Neuronal stem cell (in vitro differentiated cells): Measurements from ENCODE around the gene RPS23.
A peak's percentile ranks its signal among the peaks of the same experiment; 100 is the strongest.

Experiments used
- DNase-seq: peaks from one replicate; pipeline ENCODE4 v3.0.0-alpha.2; 2013; ENCODE audit warnings: low spot score
- H2AFZ ChIP-seq: one replicate; pipeline ENCODE4 v1.6.1; 2013; ENCODE audit warnings: mild to moderate bottlenecking, low read length, inconsistent platforms
- H2AK5ac ChIP-seq: 2 replicates; pipeline ENCODE4 v1.6.1; 2013; ENCODE audit warnings: low read depth, mild to moderate bottlenecking, inconsistent platforms, low read length, moderate library complexity, mixed read lengths
- H2BK120ac ChIP-seq: 2 replicates; pipeline ENCODE4 v1.6.1; 2013; ENCODE audit warnings: low read depth, mild to moderate bottlenecking, inconsistent platforms, low read length, moderate library complexity, mixed read lengths
- H2BK12ac ChIP-seq: one replicate; pipeline ENCODE4 v1.6.1; 2013; ENCODE audit warnings: low read length, inconsistent platforms
- H2BK15ac ChIP-seq: 2 replicates; pipeline ENCODE4 v1.6.1; 2013; ENCODE audit warnings: mild to moderate bottlenecking, low read length, inconsistent platforms, mixed read lengths
- H2BK5ac ChIP-seq: one replicate; pipeline ENCODE4 v1.6.1; 2013; ENCODE audit warnings: inconsistent platforms, mild to moderate bottlenecking, low read length, moderate library complexity
- H3K14ac ChIP-seq: one replicate; pipeline ENCODE4 v1.6.1; 2013; ENCODE audit warnings: low read length, inconsistent platforms
- H3K18ac ChIP-seq: 2 replicates; pipeline ENCODE4 v1.6.1; 2013; ENCODE audit warnings: low read length, inconsistent platforms
- H3K23ac ChIP-seq: 2 replicates; pipeline ENCODE4 v1.6.1; 2013; ENCODE audit warnings: low read depth, mild to moderate bottlenecking, mixed read lengths, low read length, inconsistent platforms; ENCODE audit not compliant: poor library complexity
- H3K27ac ChIP-seq: replicated peaks from 3 replicates; pipeline ENCODE4 v1.5.1; 2013; ENCODE audit warnings: low read length, inconsistent platforms
- H3K27me3 ChIP-seq, 3 experiments: 2 replicates each; pipeline ENCODE4 v1.6.1; 2013; ENCODE audit warnings: low read length in 3 of 3, mild to moderate bottlenecking in 2 of 3, inconsistent platforms in 1 of 3, low read depth in 1 of 3, mixed read lengths in 1 of 3, moderate library complexity in 1 of 3; ENCODE audit not compliant: control insufficient read depth in 3 of 3, insufficient read depth in 3 of 3
- H3K36me3 ChIP-seq, 2 donors: replicated peaks in 1 of 2; 2 replicates each; pipeline ENCODE4 v1.6.1; 2013; ENCODE audit warnings: low read length in 2 of 2; ENCODE audit not compliant: control insufficient read depth in 2 of 2, insufficient read depth in 2 of 2
- H3K4ac ChIP-seq: 2 replicates; pipeline ENCODE4 v1.6.1; 2013; ENCODE audit warnings: inconsistent platforms, mild to moderate bottlenecking, low read length, moderate library complexity
- H3K4me1 ChIP-seq, 2 donors: 1 replicate in 1 of 2; 2 replicates in 1 of 2; pipeline ENCODE4 v1.6.1; 2013; ENCODE audit warnings: low read length in 2 of 2, low read depth in 1 of 2; ENCODE audit not compliant: control insufficient read depth in 2 of 2, insufficient read depth in 1 of 2
- H3K4me2 ChIP-seq: one replicate; pipeline ENCODE4 v1.6.1; 2013; ENCODE audit warnings: mild to moderate bottlenecking, low read length, inconsistent platforms; ENCODE audit not compliant: insufficient read depth, poor library complexity, severe bottlenecking
- H3K4me3 ChIP-seq, 2 donors: 2 replicates each; pipeline ENCODE4 v1.5.1; 2013; ENCODE audit warnings: low read length in 2 of 2, mild to moderate bottlenecking in 2 of 2, inconsistent platforms in 1 of 2, moderate library complexity in 1 of 2
- H3K79me1 ChIP-seq: one replicate; pipeline ENCODE4 v1.6.1; 2013; ENCODE audit warnings: low read depth, mild to moderate bottlenecking, inconsistent platforms, low read length, moderate library complexity
- H3K9ac ChIP-seq: one replicate; pipeline ENCODE4 v1.6.1; 2013; ENCODE audit warnings: mild to moderate bottlenecking, low read depth, low read length, inconsistent platforms; ENCODE audit not compliant: poor library complexity
- H3K9me3 ChIP-seq, 2 donors: replicated peaks in 1 of 2; 2 replicates each; pipeline versions ENCODE3 to v1.6.1; 2013; ENCODE audit warnings: low read length in 2 of 2, mild to moderate bottlenecking in 2 of 2, inconsistent platforms in 1 of 2, low read depth in 1 of 2, mixed read lengths in 1 of 2, moderate library complexity in 1 of 2; ENCODE audit not compliant: control insufficient read depth in 2 of 2, insufficient read depth in 1 of 2
- H4K8ac ChIP-seq: one replicate; pipeline ENCODE4 v1.6.1; 2013; ENCODE audit warnings: low read depth, mild to moderate bottlenecking, inconsistent platforms, low read length, moderate library complexity
- H4K91ac ChIP-seq: one replicate; pipeline ENCODE4 v1.6.1; 2013; ENCODE audit warnings: low read length, low read depth, mild to moderate bottlenecking, inconsistent platforms; ENCODE audit not compliant: poor library complexity
- WGBS, 2 donors: extraction: QIAGEN DNeasy Blood & Tissue Kit; methylation state at CpG; one replicate each; pipeline ENCODE4 v1.1.7; 2013; ENCODE audit warnings: missing lambda C conversion rate in 2 of 2, mixed read lengths in 1 of 2; ENCODE audit not compliant: insufficient read length in 2 of 2, insufficient replicate concordance in 1 of 2; ENCODE audit errors: extremely low coverage in 2 of 2; 5-methylcytosine and 5-hydroxymethylcytosine counted together

RPS23 gene

DNA sequence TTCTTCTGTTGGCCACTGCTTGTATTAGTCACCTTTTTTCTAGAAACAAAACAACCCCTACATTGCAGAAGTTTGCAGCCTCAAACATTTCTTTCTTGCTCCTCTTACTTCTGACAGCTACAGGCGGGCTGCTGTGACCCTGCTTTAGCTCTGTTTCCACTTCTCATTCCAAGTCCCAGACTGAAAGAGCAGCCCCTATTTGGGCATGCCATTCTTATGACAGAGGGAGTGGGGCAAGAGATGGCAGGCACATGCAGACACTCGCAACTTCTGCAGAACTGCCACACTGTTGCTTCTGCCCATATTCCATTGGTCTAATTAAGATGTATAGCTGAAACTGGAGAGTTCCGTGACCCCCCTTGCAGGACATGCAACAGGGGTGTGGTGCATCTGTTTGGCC, 19.6 kb upstream of the RPS23 start:
- H3K18ac ChIP-seq: peak overlapping the region; percentile 32
- no peak overlapping the region for H3K9ac ChIP-seq
- no CpG with 5 or more reads among the region's 3 CpGs for WGBS, 2 donors
- H2AK5ac ChIP-seq: no peak overlapping the region
- no peak overlapping the region for H2AFZ ChIP-seq
- H2BK5ac ChIP-seq: no peak overlapping the region
- no peak overlapping the region for H3K4me3 ChIP-seq
- H2BK12ac ChIP-seq: no peak overlapping the region
- H3K23ac ChIP-seq: no peak overlapping the region
- no peak overlapping the region for H3K4ac ChIP-seq
- H3K4me2 ChIP-seq: no peak overlapping the region
- H3K4me1 ChIP-seq: peaks cover 8 to 11% of the 10 kb centered on the region in 2 donors
- no peak overlapping the region for H4K8ac ChIP-seq
- no peaks in the 10 kb centered on the region for H3K79me1 ChIP-seq
- H3K27ac ChIP-seq: no peak overlapping the region
- no peaks in the 10 kb centered on the region for H3K27me3 ChIP-seq
- H4K91ac ChIP-seq: no peak overlapping the region
- no peak overlapping the region for H3K14ac ChIP-seq
- H3K9me3 ChIP-seq: no peaks in the 10 kb centered on the region
- no peaks in the 10 kb centered on the region for H3K36me3 ChIP-seq
- H2BK15ac ChIP-seq: no peak overlapping the region
- DNase-seq: no peak
- H2BK120ac ChIP-seq: no peak overlapping the region

DNA sequence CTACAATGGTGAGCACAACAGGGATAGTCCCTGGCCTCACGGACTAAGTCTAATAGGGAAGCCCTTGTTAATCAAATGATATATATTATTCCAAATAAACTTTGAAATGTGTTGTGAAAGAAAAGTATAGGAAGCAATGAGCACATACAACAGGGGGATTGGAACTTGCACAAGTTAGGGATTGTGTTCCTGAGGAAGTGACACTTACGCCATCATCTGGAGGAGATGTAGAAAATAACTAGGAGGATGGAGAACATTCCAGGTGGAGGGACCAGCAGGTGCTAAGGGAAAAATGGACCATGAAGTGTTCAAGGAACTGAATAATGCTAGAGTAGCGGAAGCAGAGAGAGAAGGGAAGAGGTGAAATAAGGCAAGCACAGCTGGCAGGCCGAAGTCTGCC, 18.8 kb upstream of the RPS23 start:
- Histone ChIP-seq H3K27ac (no peak overlapping the region), H2BK15ac (no peak overlapping the region), H3K4me3 (no peak overlapping the region), H3K4ac (no peak overlapping the region), H2AK5ac (no peak overlapping the region), H2BK5ac (no peak overlapping the region), H3K9me3 (no peaks in the 10 kb centered on the region), H3K23ac (no peak overlapping the region), H2BK120ac (no peak overlapping the region), H3K36me3 (no peaks in the 10 kb centered on the region), H3K9ac (no peak overlapping the region), H3K4me2 (no peak overlapping the region), H4K8ac (no peak overlapping the region), H3K79me1 (no peaks in the 10 kb centered on the region), H2AFZ (no peak overlapping the region), H3K18ac (no peak overlapping the region), H2BK12ac (no peak overlapping the region), H3K27me3 (no peaks in the 10 kb centered on the region), H3K14ac (no peak overlapping the region), H3K4me1 (peaks cover 10 to 11% of the 10 kb centered on the region in 2 donors), H4K91ac (no peak overlapping the region)
- no peak for DNase-seq
- no CpG with 5 or more reads among the region's 4 CpGs for WGBS, 2 donors

DNA sequence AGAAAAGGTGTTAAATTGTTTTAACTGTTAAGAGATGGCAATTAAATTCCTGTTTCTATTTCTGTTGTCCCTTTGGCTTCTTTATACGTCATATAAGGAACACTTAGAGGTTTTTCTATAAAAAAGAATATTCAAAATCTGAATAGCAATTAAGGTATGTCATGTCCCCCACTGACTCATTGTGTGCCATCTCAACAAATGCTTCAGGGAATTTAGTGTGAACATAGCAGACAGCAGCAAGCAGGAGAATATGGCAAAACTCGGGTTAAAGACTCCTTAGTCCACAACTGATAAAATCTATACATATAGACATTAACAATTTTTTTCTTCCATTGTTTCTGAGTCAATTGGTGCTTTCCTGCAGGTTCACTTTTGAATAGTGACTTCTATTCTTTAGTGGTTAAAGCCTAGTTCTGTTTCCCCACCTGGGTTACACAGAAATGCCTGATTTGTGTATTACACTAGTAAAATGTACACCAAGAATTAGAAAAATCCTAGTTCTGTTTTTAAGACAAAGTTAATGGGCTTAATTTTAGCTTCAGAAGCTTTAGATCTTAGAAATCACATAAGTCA, 17.9 kb upstream of the RPS23 start:
- Histone ChIP-seq H3K79me1 (no peaks in the 10 kb centered on the region), H2AFZ (no peak overlapping the region), H3K4ac (no peak overlapping the region), H2BK5ac (no peak overlapping the region), H3K18ac (no peak overlapping the region), H3K36me3 (no peaks in the 10 kb centered on the region), H2AK5ac (no peak overlapping the region), H4K91ac (no peak overlapping the region), H3K14ac (no peak overlapping the region), H3K9me3 (no peaks in the 10 kb centered on the region), H3K27ac (no peak overlapping the region), H3K23ac (no peak overlapping the region), H4K8ac (no peak overlapping the region), H3K4me2 (no peak overlapping the region), H2BK15ac (no peak overlapping the region), H3K27me3 (no peaks in the 10 kb centered on the region), H2BK12ac (no peak overlapping the region), H3K9ac (no peak overlapping the region), H3K4me1 (peaks cover 13 to 17% of the 10 kb centered on the region in 2 donors), H2BK120ac (no peak overlapping the region), H3K4me3 (no peak overlapping the region)
- WGBS, 2 donors: no CpG with 5 or more reads among the region's 2 CpGs
- DNase-seq: no peak

DNA sequence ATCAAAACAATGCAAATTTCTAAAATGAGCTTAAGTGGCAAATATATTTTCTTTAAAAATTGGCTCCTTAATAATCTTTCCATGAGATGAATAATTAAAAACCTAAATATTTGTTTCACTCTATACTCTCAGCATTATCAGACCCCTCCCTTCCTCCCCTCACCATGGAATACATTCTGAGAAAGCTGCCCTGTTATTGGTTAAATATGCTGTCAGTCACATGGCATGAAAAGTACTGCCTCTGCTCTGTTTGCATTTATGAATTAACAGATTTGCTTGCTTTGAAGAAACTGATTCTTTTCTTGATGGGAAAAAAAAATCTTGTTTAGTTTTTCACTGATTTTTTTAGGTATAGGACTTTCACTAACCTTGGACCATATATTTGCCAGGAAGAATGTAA, 17.0 kb upstream of the RPS23 start:
- DNase-seq: no peak
- Histone ChIP-seq H3K27ac (no peak overlapping the region), H2BK12ac (no peak overlapping the region), H3K14ac (no peak overlapping the region), H2BK15ac (no peak overlapping the region), H2AK5ac (no peak overlapping the region), H3K9ac (no peak overlapping the region), H3K23ac (no peak overlapping the region), H3K18ac (no peak overlapping the region), H3K27me3 (no peaks in the 10 kb centered on the region), H3K4me3 (no peak overlapping the region), H3K4ac (no peak overlapping the region), H3K9me3 (no peaks in the 10 kb centered on the region), H3K4me1 (peaks cover 16 to 17% of the 10 kb centered on the region in 2 donors), H3K4me2 (no peak overlapping the region), H4K91ac (no peak overlapping the region), H2AFZ (no peak overlapping the region), H3K79me1 (no peaks in the 10 kb centered on the region), H2BK120ac (no peak overlapping the region), H3K36me3 (no peaks in the 10 kb centered on the region), H4K8ac (no peak overlapping the region), H2BK5ac (no peak overlapping the region)
